ENCODE results near the gene SEC23IP. TPM values are rescaled to one million over a fixed set of nuclear protein-coding genes. Genes with fewer than 3 reads are reported as not detected.
"Not testable (repeated sequence)": the region's sequence is repeated elsewhere in the genome, so short reads cannot be mapped to it uniquely, and the experiment has no call there.

The SEC23IP gene
- total RNA-seq, 1 donor from 2014 or later = 59.0 TPM

GRCh38 chr10:119872610-119872859 lies 20.0 kb upstream of the SEC23IP start, which contains the start of gene MCMBP:
TSS of gene MCMBP (minus strand) at chr10:119872843. CDS start at chr10:119872584, 259 bp downstream.
- DNase-seq (ENCODE audit: low spot score in 2 of 2, unreplicated experiment in 2 of 2) = no peak
- Mint-ChIP-seq H3K36me3 (no peaks in the 10 kb centered on the region), H3K27me3 (ENCODE audit: low read depth) (no peaks in the 10 kb centered on the region), H3K4me1 (peaks cover 32% of the 10 kb centered on the region), H3K27ac (peak within 1 kb of the TSS; percentile 97), H3K4me3 (peak within 1 kb of the TSS; percentile 88), H3K9me3 (no peaks in the 10 kb centered on the region)
- TF ChIP-seq CTCF (IDR thresholded peaks at IDR 0.05; ENCODE audit: unreplicated experiment) = no peak

- H3K9me3 Mint-ChIP-seq = no peaks in the 10 kb centered on the region
- peak overlapping the region; percentile 97 for H3K27ac Mint-ChIP-seq
- peak overlapping the region; percentile 84 for H3K4me3 Mint-ChIP-seq
- no peak for TF ChIP-seq CTCF (IDR thresholded peaks at IDR 0.05; ENCODE audit: unreplicated experiment)
- peaks cover 30% of the 10 kb centered on the region for H3K4me1 Mint-ChIP-seq
- no peaks in the 10 kb centered on the region for H3K27me3 Mint-ChIP-seq (ENCODE audit: low read depth)
- DNase-seq (ENCODE audit: low spot score in 2 of 2, unreplicated experiment in 2 of 2) = peak; percentile 72 to 86
- H3K36me3 Mint-ChIP-seq = no peaks in the 10 kb centered on the region
Observed at GRCh38 chr10:119872860-119873681, 19.5 kb upstream of the SEC23IP start.

- H3K4me1 Mint-ChIP-seq = peaks cover 11% of the 10 kb centered on the region
- H3K36me3 Mint-ChIP-seq = no peaks in the 10 kb centered on the region
- no peak for DNase-seq (ENCODE audit: low spot score in 2 of 2, unreplicated experiment in 2 of 2)
- H3K27ac Mint-ChIP-seq = no peak overlapping the region
- H3K27me3 Mint-ChIP-seq (ENCODE audit: low read depth) = no peaks in the 10 kb centered on the region
- no peaks in the 10 kb centered on the region for H3K9me3 Mint-ChIP-seq
- TF ChIP-seq CTCF (IDR thresholded peaks at IDR 0.05; ENCODE audit: unreplicated experiment) = no peak
- no peak overlapping the region for H3K4me3 Mint-ChIP-seq
Observed at GRCh38 chr10:119878524-119878923, 14.0 kb upstream of the SEC23IP start.

- H3K36me3 Mint-ChIP-seq = not testable (repeated sequence)
Observed at GRCh38 chr10:119883901-119884611, 8.5 kb upstream of the SEC23IP start.

GRCh38 chr10:119886070-119886469 lies 6.5 kb upstream of the SEC23IP start:
- not testable (repeated sequence) for H3K36me3 Mint-ChIP-seq; DNase-seq (ENCODE audit: low spot score in 2 of 2, unreplicated experiment in 2 of 2); H3K9me3 Mint-ChIP-seq; H3K27me3 Mint-ChIP-seq (ENCODE audit: low read depth); H3K4me1 Mint-ChIP-seq; H3K27ac Mint-ChIP-seq; H3K4me3 Mint-ChIP-seq

More at GRCh38 chr10:119883901-119884611, 8.5 kb upstream of the SEC23IP start:
- H3K4me3 Mint-ChIP-seq; H3K4me1 Mint-ChIP-seq; DNase-seq (ENCODE audit: low spot score in 2 of 2, unreplicated experiment in 2 of 2); H3K27ac Mint-ChIP-seq; H3K27me3 Mint-ChIP-seq (ENCODE audit: low read depth); H3K9me3 Mint-ChIP-seq: not testable (repeated sequence)

GRCh38 chr10:119888715-119889114 lies 3.8 kb upstream of the SEC23IP start:
- not testable (repeated sequence) for DNase-seq (ENCODE audit: low spot score in 2 of 2, unreplicated experiment in 2 of 2); H3K27ac Mint-ChIP-seq; H3K36me3 Mint-ChIP-seq; H3K9me3 Mint-ChIP-seq; H3K27me3 Mint-ChIP-seq (ENCODE audit: low read depth); H3K4me3 Mint-ChIP-seq
- H3K4me1 Mint-ChIP-seq = peaks cover 12% of the 10 kb centered on the region

GRCh38 chr10:119889201-119889600 lies 3.3 kb upstream of the SEC23IP start:
- not testable (repeated sequence) for H3K4me3 Mint-ChIP-seq; H3K27ac Mint-ChIP-seq; H3K27me3 Mint-ChIP-seq (ENCODE audit: low read depth); H3K36me3 Mint-ChIP-seq; DNase-seq (ENCODE audit: low spot score in 2 of 2, unreplicated experiment in 2 of 2); H3K9me3 Mint-ChIP-seq
- peaks cover 17% of the 10 kb centered on the region for H3K4me1 Mint-ChIP-seq

- H3K36me3 Mint-ChIP-seq; H3K9me3 Mint-ChIP-seq; H3K4me3 Mint-ChIP-seq; H3K27ac Mint-ChIP-seq; H3K27me3 Mint-ChIP-seq (ENCODE audit: low read depth); DNase-seq (ENCODE audit: low spot score in 2 of 2, unreplicated experiment in 2 of 2): not testable (repeated sequence)
- peaks cover 22% of the 10 kb centered on the region for H3K4me1 Mint-ChIP-seq
Observed at GRCh38 chr10:119890307-119890706, 2.2 kb upstream of the SEC23IP start.

- not testable (repeated sequence) for DNase-seq (ENCODE audit: low spot score in 2 of 2, unreplicated experiment in 2 of 2); H3K36me3 Mint-ChIP-seq; H3K27me3 Mint-ChIP-seq (ENCODE audit: low read depth); H3K9me3 Mint-ChIP-seq
- Mint-ChIP-seq H3K27ac (peak overlapping the region; percentile 96), H3K4me3 (peak overlapping the region; percentile 97), H3K4me1 (peaks cover 31% of the 10 kb centered on the region)
Observed at GRCh38 chr10:119891849-119892187, 712 bp upstream of the SEC23IP start.
